K562 (cell line): ENCODE data around the gene ZNF692. TPM values are rescaled to one million over a fixed set of nuclear protein-coding genes. Genes with fewer than 3 reads are reported as not detected.

Experiments used
- ARID1B ChIP-seq: fragments of 450-650 bp; IDR thresholded peaks from 2 replicates; pipeline ENCODE4 v1.6.1; 2016; ENCODE audit warnings: antibody characterized with exemption, mild to moderate bottlenecking, inconsistent platforms
- CBFA2T3 ChIP-seq: fragments of 450-650 bp; IDR thresholded peaks from 2 replicates; pipeline ENCODE4 v1.6.1; 2017
- CTCFL ChIP-seq: IDR thresholded peaks from 2 replicates; pipeline ENCODE4 v1.6.1; 2011; ENCODE audit warnings: borderline replicate concordance, low read depth, mild to moderate bottlenecking, moderate library complexity, low read length; ENCODE audit not compliant: insufficient read depth, poor library complexity, severe bottlenecking
- E2F3 ChIP-seq: fragments of 250-450 bp; sonication (Bioruptor Pico); IDR thresholded peaks from 2 replicates; pipeline ENCODE4 v1.4.0; 2020; ENCODE audit warnings: mild to moderate bottlenecking
- HDAC6 ChIP-seq: IDR thresholded peaks from 2 replicates; pipeline ENCODE4 v1.6.1; 2012; ENCODE audit warnings: low read depth, mild to moderate bottlenecking, control low read depth, inconsistent platforms, low read length, moderate library complexity
- JUN ChIP-seq, 2 experiments: sonication (generic) in 1 of 2; formaldehyde crosslinking in 1 of 2; IDR thresholded peaks; 2 replicates each; pipeline versions ENCODE4 v1.6.1 to v1.8.0; 2012 to 2022; ENCODE audit warnings: borderline replicate concordance in 2 of 2, mild to moderate bottlenecking in 2 of 2, improper control_type of control experiment in 1 of 2, low read depth in 1 of 2, low read length in 1 of 2, missing genetic modification reagents in 1 of 2
- KLF1 ChIP-seq: fragments of 450-650 bp; IDR thresholded peaks from 2 replicates; pipeline ENCODE4 v1.6.1; 2016; ENCODE audit warnings: missing genetic modification characterization, missing compliant biosample characterization
- NBN ChIP-seq: fragments of 450-650 bp; IDR thresholded peaks from 2 replicates; pipeline ENCODE4 v1.6.1; 2016; ENCODE audit warnings: low read depth, mild to moderate bottlenecking
- NR2C2 ChIP-seq, 2 experiments: fragments of 200-800 bp in 1 of 2; sonication (Bioruptor generic) in 1 of 2; sonication (generic) in 1 of 2; formaldehyde crosslinking in 1 of 2; IDR thresholded peaks; 2 replicates each; pipeline versions ENCODE4 v1.6.1 to v1.8.0; 2016 to 2022; ENCODE audit warnings: mild to moderate bottlenecking in 1 of 2, missing compliant biosample characterization in 1 of 2, missing genetic modification characterization in 1 of 2, missing genetic modification reagents in 1 of 2
- NR4A1 ChIP-seq, 2 experiments: fragments of 250-450 bp in 1 of 2; fragments of 450-650 bp in 1 of 2; sonication (Bioruptor Pico) in 1 of 2; IDR thresholded peaks; 2 replicates each; pipeline versions ENCODE4 v1.4.0 to v1.6.1; 2016 to 2020; ENCODE audit warnings: mild to moderate bottlenecking in 2 of 2, missing compliant biosample characterization in 1 of 2, missing genetic modification characterization in 1 of 2, moderate library complexity in 1 of 2
- RBM22 ChIP-seq: fragments of 200-400 bp; formaldehyde crosslinking; IDR thresholded peaks from 2 replicates; pipeline ENCODE4 v1.6.1; 2018; ENCODE audit warnings: low read length, low read depth; ENCODE audit not compliant: poor library complexity, severe bottlenecking
- RHOXF2B ChIP-seq: fragments of 250-450 bp; sonication (Bioruptor Pico); conservative IDR thresholded peaks from 2 replicates; pipeline ENCODE4 v1.5.1; 2021
- RNF2 ChIP-seq: sonication (generic); IDR thresholded peaks from 2 replicates; pipeline ENCODE4 v1.6.1; 2016
- SRSF9 ChIP-seq: fragments of 200-400 bp; formaldehyde crosslinking; IDR thresholded peaks from 2 replicates; pipeline ENCODE4 v1.6.1; 2017; ENCODE audit warnings: low read depth, low read length, borderline replicate concordance
- TAF9B ChIP-seq: fragments of 450-650 bp; IDR thresholded peaks from 2 replicates; pipeline ENCODE4 v1.6.1; 2018; ENCODE audit warnings: mild to moderate bottlenecking; ENCODE audit not compliant: partially characterized antibody
- ZBTB17 ChIP-seq: fragments of 450-650 bp; formaldehyde crosslinking; IDR thresholded peaks from 2 replicates; pipeline ENCODE4 v1.4.0; 2020; ENCODE audit warnings: mild to moderate bottlenecking
- ZBTB43 ChIP-seq: sonication (generic); formaldehyde crosslinking; IDR thresholded peaks from 2 replicates; pipeline ENCODE4 v1.8.0; 2023; ENCODE audit warnings: mild to moderate bottlenecking, missing genetic modification reagents
- ZNF146 ChIP-seq: IDR thresholded peaks from one replicate; pipeline ENCODE4 v1.6.1; 2018; ENCODE audit warnings: missing compliant biosample characterization; ENCODE audit not compliant: unreplicated experiment
- ZNF197 ChIP-seq: fragments of 200-800 bp; sonication (Bioruptor generic); IDR thresholded peaks from 2 replicates; pipeline ENCODE4 v1.6.1; 2016; ENCODE audit warnings: low read depth, missing genetic modification characterization, missing compliant biosample characterization
- polyA plus RNA-seq, 8 experiments: library from polyadenylated mRNA; depleted of rRNA in 4 of 8; stranded (reverse) in 5 of 8; unstranded in 3 of 8; fragments of >200 nt; fragmentation: Nextera tagmentation in 2 of 8; fragmentation: Illumina TruSeq in 1 of 8; extraction: Ambion mirVana in 2 of 8; extraction: Trizol in 1 of 8; gene quantifications; 2 replicates each; pipeline versions ENCODE4 v1.2.1 to v1.2.3, GENCODE V29; 2011 to 2014; ENCODE audit warnings: inconsistent platforms in 1 of 8, missing spikeins in 1 of 8
- total RNA-seq, 7 experiments: library from RNA; depleted of rRNA in 6 of 7; stranded (reverse); fragments of >200 nt in 6 of 7; fragmentation: Illumina TruSeq in 2 of 7; extraction: Trizol in 2 of 7; gene quantifications; 2 replicates each; pipeline versions ENCODE4 v1.2.1 to v1.2.3, GENCODE V29; 2011 to 2021; ENCODE audit warnings: low replicate concordance in 1 of 7
- TF ChIP-seq, protein P1 (sequence below): fragments of 200-800 bp; sonication (Bioruptor generic); IDR thresholded peaks from 2 replicates; pipeline ENCODE4 v1.6.1; 2017; ENCODE audit warnings: missing genetic modification characterization, missing compliant biosample characterization

The ZNF692 gene
- total and polyA plus RNA-seq, 9 of the 15 experiments (the other 6 are each of a cell fraction or from before 2014, with no cell fraction given): 8.4 to 143 (median 55.9) TPM

GRCh38 chr1:248906009-248906752 is 47.3 kb upstream of the ZNF692 start, which contains the start of gene PGBD2 (continued):
- TF ChIP-seq CBFA2T3 (peak; percentile 39), E2F3 (CRISPR knock-in tag) (peak; percentile 76; the same call in 1 of the 2 replicates), ZNF197 (CRISPR knock-in tag) (no peak), RNF2 (peak; percentile 88), NBN (peak; percentile 96), JUN (IDR thresholded peaks at IDR 0.05; ENCODE audit: borderline replicate concordance, low read depth, low read length) (no peak; the same call in 1 of the 2 replicates), JUN (CRISPR knock-in tag; IDR thresholded peaks at IDR 0.05; ENCODE audit: borderline replicate concordance) (peak; percentile 53; the same call in 1 of the 2 replicates), TAF9B (peak; percentile 80), SRSF9 (no peak), CTCFL (peak; percentile 93), ZNF146 (no peak), ZBTB43 (CRISPR knock-in tag) (peak; percentile 78), RBM22 (peak; percentile 56), ARID1B (peak; percentile 50), KLF1 (tag) (peak; percentile 59; the same call in 1 of the 2 replicates), RHOXF2B (CRISPR knock-in tag) (no peak), NR2C2 (CRISPR knock-in tag; IDR thresholded peaks at IDR 0.05) (peak; percentile 84), NR2C2 (tag; IDR thresholded peaks at IDR 0.05) (no peak; the same call in 1 of the 2 replicates), ZBTB17 (peak; percentile 82), NR4A1 (CRISPR knock-in tag; IDR thresholded peaks at IDR 0.05) (0 out of 2 replicates have a peak, but pooled peaks have one; percentile 20), NR4A1 (tag; IDR thresholded peaks at IDR 0.05) (no peak), HDAC6 (0 out of 2 replicates have a peak, but pooled peaks have one; percentile 70)
- TF ChIP-seq, protein P1, sequence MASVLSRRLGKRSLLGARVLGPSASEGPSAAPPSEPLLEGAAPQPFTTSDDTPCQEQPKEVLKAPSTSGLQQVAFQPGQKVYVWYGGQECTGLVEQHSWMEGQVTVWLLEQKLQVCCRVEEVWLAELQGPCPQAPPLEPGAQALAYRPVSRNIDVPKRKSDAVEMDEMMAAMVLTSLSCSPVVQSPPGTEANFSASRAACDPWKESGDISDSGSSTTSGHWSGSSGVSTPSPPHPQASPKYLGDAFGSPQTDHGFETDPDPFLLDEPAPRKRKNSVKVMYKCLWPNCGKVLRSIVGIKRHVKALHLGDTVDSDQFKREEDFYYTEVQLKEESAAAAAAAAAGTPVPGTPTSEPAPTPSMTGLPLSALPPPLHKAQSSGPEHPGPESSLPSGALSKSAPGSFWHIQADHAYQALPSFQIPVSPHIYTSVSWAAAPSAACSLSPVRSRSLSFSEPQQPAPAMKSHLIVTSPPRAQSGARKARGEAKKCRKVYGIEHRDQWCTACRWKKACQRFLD (CRISPR knock-in tag): peak; percentile 75; the same call in 1 of the 2 replicates
